ENCODE results near the gene PM20D1.

Gene PM20D1

DNA sequence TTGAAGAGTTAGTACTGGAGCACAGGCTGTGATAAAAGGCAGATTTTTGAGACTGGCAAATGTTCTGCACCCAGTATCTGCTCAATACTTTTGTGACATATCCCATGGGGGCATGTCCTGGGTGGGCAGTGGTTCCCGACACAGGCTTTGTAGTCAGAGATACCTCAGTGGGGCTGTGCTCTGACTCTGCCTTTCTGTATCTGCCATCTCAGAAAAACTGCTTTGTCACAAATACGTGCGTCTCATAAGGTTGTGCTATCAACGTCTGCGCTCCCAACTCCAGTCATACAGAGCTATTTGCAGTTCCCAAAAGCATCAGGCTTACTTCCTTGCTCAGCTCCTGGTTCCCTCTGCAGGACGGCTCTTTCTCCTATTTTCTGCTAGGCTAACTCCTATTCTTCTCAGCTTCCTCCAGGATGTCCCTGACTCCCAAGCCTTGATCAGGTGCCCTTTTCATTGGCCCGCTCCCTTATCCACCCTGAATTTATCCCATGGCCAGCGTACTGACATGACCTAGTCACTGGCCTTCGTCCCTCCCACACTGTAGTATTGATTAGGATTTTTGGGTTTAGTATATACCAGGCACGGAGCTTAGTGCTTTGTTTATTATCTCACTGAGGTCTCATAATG, 62.5 kb downstream of the PM20D1 start:
- TF ChIP-seq POLR2AphosphoS5 (IDR thresholded peaks at IDR 0.05; ENCODE audit: low read depth, low read length) (no peak), REST (IDR thresholded peaks at IDR 0.05; ENCODE audit: insufficient read depth in 1 of 2, low read depth in 2 of 2, low read length in 2 of 2) (no peak), SIN3A (IDR thresholded peaks at IDR 0.05; ENCODE audit: borderline replicate concordance, insufficient read depth, low read length) (no peak), TAF1 (IDR thresholded peaks at IDR 0.05; ENCODE audit: borderline replicate concordance, insufficient read depth, low read length) (no peak), FOXP2 (optimal IDR thresholded peaks at IDR 0.05; ENCODE audit: borderline replicate concordance, extremely low read depth, extremely low read length, insufficient read depth) (no peak)

DNA sequence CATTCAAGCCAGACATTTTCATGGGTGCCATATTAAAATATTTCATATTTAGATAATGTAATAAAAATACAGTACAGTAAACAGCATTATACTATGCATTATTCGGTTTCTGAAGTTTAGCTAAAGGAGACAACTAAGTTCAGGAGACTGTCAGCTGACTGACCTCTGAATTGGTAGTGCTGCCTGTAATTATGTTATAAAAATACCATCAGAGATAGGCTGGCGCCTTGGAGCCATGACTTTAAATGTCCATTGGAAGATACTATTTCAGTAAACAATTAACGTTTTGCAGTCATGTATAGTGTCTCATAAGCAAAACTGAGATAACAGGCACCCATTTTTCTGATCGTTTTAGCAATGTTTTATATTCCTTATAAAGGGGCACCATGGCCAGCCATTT, 63.3 kb downstream of the PM20D1 start:
- TF ChIP-seq REST (IDR thresholded peaks at IDR 0.05; ENCODE audit: insufficient read depth in 1 of 2, low read depth in 2 of 2, low read length in 2 of 2) (no peak), POLR2AphosphoS5 (IDR thresholded peaks at IDR 0.05; ENCODE audit: low read depth, low read length) (no peak), TAF1 (IDR thresholded peaks at IDR 0.05; ENCODE audit: borderline replicate concordance, insufficient read depth, low read length) (no peak), SIN3A (IDR thresholded peaks at IDR 0.05; ENCODE audit: borderline replicate concordance, insufficient read depth, low read length) (no peak)

DNA sequence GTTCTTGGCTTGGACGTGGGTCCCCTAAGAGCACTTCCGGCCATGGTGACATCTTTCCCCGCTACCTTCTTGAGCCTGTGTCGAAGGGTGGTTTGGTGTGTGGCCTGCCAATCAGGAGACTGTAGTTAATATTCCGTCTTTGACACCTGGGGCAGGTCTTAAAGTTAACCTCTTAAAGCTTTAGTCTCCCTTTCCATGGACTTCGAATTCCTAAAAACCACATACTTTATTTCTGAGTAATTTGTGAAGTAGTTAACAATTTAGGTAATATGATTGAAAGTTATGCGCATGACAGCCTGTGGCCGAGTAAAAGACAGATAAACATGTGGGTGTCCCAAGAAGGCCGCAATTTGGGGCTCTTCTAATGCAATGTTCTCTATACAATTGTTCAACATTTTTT, 64.5 kb downstream of the PM20D1 start:
- TF ChIP-seq SIN3A (IDR thresholded peaks at IDR 0.05; ENCODE audit: borderline replicate concordance, insufficient read depth, low read length) (no peak), TAF1 (IDR thresholded peaks at IDR 0.05; ENCODE audit: borderline replicate concordance, insufficient read depth, low read length) (no peak), FOXP2 (optimal IDR thresholded peaks at IDR 0.05; ENCODE audit: borderline replicate concordance, extremely low read depth, extremely low read length, insufficient read depth) (no peak), POLR2AphosphoS5 (IDR thresholded peaks at IDR 0.05; ENCODE audit: low read depth, low read length) (no peak), REST (IDR thresholded peaks at IDR 0.05; ENCODE audit: insufficient read depth in 1 of 2, low read depth in 2 of 2, low read length in 2 of 2) (no peak)

DNA sequence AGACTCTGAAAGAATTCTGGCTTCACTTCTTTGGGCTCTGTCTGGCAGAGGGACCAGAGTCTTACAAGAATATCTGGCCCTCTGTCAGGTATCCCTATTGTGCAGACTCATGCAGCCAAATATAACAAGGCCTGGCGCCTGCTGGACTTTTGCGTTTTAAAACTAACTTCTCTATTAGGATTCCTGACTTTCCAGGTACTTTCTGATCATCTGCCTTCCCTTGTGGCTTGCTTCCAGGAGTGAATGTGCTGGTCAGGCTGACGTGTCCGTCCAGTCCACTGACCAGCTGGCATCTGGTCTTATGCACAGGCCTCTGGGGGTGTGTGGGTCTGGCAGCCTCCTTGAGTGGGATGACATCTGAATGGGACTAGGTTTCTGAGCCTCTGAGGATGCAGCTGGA, 66.0 kb downstream of the PM20D1 start:
- TF ChIP-seq TAF1 (IDR thresholded peaks at IDR 0.05; ENCODE audit: borderline replicate concordance, insufficient read depth, low read length) (no peak), POLR2AphosphoS5 (IDR thresholded peaks at IDR 0.05; ENCODE audit: low read depth, low read length) (no peak), FOXP2 (optimal IDR thresholded peaks at IDR 0.05; ENCODE audit: borderline replicate concordance, extremely low read depth, extremely low read length, insufficient read depth) (no peak), REST (IDR thresholded peaks at IDR 0.05; ENCODE audit: insufficient read depth in 1 of 2, low read depth in 2 of 2, low read length in 2 of 2) (no peak), SIN3A (IDR thresholded peaks at IDR 0.05; ENCODE audit: borderline replicate concordance, insufficient read depth, low read length) (no peak)

- no peak for TF ChIP-seq POLR2AphosphoS5 (IDR thresholded peaks at IDR 0.05; ENCODE audit: low read depth, low read length)
- no peak for TF ChIP-seq SIN3A (IDR thresholded peaks at IDR 0.05; ENCODE audit: borderline replicate concordance, insufficient read depth, low read length)
- no peak for TF ChIP-seq FOXP2 (optimal IDR thresholded peaks at IDR 0.05; ENCODE audit: borderline replicate concordance, extremely low read depth, extremely low read length, insufficient read depth)
- no peak for TF ChIP-seq TAF1 (IDR thresholded peaks at IDR 0.05; ENCODE audit: borderline replicate concordance, insufficient read depth, low read length)
- no peak for TF ChIP-seq REST (IDR thresholded peaks at IDR 0.05; ENCODE audit: insufficient read depth in 1 of 2, low read depth in 2 of 2, low read length in 2 of 2)
Observed at GRCh38 chr1:205783433-205783795, 66.5 kb downstream of the PM20D1 start.

Data from PFSK-1 (cell line).